ENCODE results near the gene MAN1C1. TPM values are rescaled to one million over a fixed set of nuclear protein-coding genes. Genes with fewer than 3 reads are reported as not detected.
"Not testable (repeated sequence)": the region's sequence is repeated elsewhere in the genome, so short reads cannot be mapped to it uniquely, and the experiment has no call there.

MAN1C1 gene
- polyA plus RNA-seq, 1 donor: 13.9 TPM

- DNase-seq: no peak
Measured at GRCh38 chr1:25580927-25581326, 35.7 kb upstream of the MAN1C1 start.

DNA sequence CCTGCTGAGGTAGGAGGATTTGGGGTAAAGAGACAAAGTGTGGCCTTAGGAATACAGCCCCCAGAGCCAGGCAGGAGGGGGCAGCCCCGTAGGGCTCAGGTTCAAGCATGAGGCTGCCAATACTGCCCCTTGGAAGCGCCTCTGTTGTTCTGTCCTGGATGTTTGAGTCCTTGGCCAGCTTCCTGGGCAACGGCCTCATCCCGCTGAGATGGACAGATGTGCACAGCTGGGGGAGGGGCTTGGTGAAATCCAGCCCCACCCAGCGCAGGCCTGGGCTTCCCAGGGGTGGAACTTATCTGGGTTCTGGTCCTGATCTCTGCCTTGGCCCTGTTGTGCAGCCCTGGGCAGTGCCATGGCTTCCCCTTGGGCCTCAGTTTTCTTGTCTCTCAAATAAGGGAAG, 34.8 kb upstream of the MAN1C1 start:
- no peak for DNase-seq

GRCh38 chr1:25583519-25584370, 32.8 kb upstream of the MAN1C1 start:
- no peak for DNase-seq

GRCh38 chr1:25586181-25586588, 30.4 kb upstream of the MAN1C1 start:
- no peak for DNase-seq

DNA sequence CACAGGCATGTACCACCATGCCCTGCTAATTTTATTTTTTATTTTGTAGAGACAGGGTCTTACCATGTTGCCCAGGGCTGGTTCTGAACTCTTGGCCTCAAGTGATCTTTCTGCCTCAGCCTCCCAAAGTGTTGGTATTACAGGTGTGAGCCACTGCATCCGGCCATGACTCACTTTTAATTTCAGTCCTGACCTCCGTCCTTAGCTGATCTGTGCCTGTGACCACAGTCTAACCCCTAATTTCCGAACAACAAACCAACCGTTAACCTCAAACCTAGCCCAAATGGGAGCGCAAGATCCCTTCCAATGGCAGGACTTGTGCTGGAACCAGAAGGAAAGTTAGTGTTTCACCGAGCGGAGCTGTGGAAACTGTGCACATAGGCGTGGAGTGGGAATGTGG, 29.3 kb upstream of the MAN1C1 start:
- no peak for DNase-seq

- not testable (repeated sequence) for DNase-seq
Measured at GRCh38 chr1:25588224-25588623, 28.4 kb upstream of the MAN1C1 start.

DNA sequence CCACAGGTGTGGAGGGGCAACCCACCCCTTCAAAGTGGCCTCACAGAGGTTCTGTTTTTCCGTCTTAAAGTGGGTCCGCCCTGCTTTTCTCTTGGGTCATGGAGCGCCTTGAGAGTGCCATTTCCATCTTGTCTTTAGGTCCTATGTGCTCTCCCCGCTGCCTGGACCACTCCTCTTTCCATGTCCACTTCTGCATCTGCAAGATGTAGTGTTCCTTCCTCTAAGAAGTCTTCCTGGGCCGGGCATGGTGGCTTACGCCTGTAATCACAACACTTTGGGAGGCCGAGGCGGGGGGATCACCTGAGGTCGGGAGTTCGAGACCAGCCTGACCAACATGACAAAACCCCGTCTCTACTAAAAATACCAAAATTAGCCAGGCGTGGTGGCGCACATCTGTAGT, 27.8 kb upstream of the MAN1C1 start:
- not testable (repeated sequence) for DNase-seq

DNA sequence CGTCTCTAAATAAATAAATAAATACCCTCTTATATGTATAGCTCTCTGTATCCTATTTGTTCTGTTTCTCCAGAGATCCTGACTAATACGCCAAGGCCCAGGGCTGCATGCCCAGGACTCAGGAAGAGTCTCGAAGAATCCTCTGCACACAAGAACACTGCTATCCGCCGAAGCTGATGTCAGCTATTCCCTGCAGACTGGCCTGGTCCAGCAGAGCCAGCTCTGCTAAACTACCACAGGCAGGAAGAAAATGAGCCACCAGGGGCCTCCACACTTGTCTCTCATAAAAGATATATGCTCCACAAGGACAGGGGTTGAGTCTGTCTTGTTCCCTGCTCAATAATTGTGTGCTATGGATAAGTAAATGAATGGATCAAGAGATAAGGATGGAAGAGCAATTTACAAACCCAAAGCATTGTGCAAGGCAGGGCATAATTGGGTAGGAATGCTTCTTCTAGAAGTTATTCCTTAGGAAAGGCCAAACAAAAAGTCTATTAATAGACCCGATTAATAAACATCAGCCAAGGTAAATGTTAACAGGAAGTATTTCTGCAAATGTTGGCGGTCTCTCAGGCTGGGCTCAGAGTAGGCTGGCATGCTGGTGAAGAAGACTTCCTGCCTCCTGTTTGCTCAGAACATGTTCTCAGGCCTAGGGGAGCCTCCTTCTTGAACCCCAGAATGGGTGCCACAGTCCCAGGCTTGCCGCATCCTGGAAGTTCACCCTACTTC, 26.3 kb upstream of the MAN1C1 start:
- no peak for DNase-seq

- DNase-seq: no peak
Measured at GRCh38 chr1:25593861-25594260, 22.7 kb upstream of the MAN1C1 start.

DNA sequence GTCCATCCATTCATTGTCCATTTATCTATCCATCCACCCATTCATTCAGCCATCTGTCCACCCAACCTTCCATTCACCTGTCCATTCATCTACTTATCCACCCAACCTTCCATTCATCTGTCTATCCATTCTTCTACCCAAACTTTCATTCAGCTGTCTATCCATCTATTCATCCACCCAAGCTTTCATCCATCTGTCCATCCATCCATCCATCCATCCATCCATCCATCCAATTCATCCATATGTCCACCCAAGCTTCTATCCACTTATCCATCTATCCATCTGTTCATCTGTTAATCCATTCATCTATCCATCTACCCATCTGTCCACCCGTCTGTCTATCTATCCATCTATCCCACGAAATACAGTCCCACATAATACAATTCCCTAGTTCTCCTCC, 21.6 kb upstream of the MAN1C1 start:
- no peak for DNase-seq

DNA sequence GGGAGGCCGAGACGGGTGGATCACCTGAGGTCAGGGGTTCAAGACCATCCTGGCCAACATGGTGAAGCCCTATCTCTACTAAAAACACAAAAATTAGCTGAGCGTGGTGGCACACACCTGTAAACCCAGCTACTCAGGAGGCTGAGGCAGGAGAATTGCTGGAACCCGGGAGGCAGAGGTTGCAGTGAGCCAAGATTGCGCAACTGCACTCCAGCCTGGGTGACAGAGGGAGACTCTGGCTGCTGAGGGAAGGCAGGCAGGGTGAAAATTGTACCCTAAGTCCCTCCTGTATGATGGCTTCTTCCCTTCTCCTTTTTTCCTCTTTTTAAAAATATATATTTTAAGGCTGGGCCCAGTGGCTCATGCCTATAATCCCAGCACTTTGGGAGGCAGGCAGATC, 19.9 kb upstream of the MAN1C1 start:
- not testable (repeated sequence) for DNase-seq

DNA sequence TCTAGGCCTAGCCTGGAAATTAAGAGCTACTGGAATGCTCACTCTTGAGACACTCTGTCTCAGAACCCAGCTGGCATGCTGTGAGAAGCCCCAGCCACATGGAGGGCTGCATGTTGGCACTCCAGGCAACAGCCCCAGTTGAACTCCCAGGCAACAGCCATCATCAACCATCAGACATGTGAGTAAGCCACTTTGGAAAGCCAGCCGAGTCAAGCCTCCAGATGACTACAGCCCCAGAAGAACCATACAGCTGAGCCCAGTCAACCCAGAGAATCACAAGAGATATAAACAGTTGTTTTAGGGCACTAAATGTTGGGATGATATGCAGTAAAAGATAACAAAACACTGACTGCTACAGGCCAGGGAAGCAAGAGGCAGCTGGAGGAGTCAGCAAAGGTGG, 17.7 kb upstream of the MAN1C1 start:
- DNase-seq: no peak

- DNase-seq: no peak
Measured at GRCh38 chr1:25599969-25600610, 16.5 kb upstream of the MAN1C1 start.

DNA sequence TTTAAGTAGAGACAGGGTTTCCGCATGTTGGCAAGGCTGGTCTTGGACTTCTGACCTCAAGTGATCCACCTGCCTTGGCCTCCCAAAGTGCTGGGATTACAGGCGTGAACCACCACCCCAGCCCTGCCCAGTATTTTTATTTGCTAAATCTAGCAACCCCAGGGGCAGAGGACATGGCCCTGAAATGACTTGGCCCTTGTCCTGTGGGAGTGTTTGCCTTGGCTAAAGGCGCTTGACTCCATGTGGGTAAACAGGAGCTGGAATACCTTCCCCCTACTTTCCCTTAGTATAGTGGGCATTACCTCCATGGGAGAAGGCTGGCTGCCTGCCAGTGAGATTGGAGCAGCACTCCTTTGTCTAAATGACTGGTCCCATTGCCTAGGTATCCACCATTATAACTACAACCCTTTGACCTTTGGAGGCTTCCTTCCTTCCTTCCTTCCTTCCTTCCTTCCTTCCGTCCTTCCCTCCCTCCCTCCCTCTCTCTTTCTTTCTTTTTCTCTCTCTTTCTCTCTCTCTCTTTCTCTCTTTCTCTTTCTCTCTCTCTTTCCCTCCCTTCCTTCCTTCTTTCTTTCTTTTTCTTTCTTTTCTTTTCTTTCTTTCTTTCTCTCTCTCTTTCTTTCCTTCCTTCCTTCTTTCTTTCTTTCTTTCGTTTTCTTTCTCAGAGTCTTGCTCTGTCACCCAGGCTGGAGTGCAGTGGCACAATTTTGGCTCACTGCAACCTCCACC, 15.5 kb upstream of the MAN1C1 start:
- not testable (repeated sequence) for DNase-seq

GRCh38 chr1:25603779-25604538, 12.6 kb upstream of the MAN1C1 start:
- DNase-seq: not testable (repeated sequence)

DNA sequence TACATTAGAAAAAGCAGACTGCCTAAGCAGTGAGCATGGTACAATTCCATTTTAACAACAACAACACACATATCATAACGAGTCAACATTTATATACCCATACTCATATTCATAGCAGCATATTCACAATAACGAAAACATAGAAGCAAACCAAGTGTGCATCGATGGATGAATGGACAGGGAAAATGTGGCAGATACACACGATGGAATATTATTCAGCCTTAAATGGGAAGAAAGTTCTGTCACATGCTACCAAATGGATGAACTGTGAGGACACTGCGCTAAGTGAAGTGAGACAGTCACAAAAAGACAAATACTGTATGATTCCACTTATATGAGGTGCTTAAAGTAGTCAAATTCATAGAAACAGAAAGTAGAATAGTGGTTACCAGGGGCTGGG, 9.5 kb upstream of the MAN1C1 start:
- no peak for DNase-seq

DNA sequence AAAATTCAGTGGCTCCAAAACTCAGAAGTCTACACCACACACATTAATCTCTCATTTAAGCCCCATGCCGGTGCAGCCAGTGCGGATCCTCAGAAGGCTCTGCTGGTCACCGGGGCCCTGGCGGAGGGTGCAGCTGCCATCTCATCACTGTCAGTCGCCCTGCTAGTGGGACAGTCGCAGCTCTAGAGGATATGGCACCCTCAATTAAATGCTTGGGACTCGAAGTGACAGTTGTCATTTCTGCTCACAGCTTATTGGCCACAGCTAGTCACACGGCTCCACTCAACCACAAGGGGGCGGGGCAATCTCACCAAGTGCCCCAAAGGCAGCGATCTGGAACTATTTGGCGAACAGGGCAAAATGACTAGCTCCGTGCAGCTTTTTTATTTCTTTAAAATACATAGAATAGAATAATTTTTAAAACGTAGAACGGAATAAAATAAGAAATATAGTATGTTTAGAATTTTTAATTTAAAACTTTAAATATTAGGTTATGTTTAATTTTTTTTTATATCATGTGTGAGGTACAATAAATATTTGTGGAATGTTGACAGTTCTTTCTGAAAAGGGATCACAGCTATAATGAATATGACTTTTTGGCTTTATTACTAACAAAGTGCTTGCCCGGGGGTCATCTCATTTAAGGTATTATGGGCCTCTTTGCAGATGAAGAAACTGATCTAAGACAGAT, 8.0 kb upstream of the MAN1C1 start:
- peak; percentile 74 for DNase-seq

DNA sequence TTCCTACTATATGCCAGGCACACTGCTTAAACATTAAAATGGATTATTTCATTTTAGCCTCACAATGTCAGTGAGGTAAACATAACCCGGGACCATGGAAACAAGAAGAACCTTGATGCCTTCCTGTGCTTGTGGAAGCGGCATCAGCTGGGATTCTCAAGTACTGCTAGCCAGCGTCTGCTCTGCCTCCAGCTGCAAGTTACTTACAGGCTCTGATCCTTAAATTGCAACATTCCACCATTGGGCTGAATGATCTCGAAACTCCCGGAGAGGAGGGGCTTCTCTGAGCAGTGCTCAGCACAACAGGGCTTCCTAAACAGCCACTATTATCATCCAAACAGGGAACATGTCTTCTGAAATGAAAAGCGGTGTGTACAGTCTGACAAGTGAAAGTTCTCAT, 6.7 kb upstream of the MAN1C1 start:
- no peak for DNase-seq

GRCh38 chr1:25610822-25611630, 5.6 kb upstream of the MAN1C1 start:
- no peak for DNase-seq

DNA sequence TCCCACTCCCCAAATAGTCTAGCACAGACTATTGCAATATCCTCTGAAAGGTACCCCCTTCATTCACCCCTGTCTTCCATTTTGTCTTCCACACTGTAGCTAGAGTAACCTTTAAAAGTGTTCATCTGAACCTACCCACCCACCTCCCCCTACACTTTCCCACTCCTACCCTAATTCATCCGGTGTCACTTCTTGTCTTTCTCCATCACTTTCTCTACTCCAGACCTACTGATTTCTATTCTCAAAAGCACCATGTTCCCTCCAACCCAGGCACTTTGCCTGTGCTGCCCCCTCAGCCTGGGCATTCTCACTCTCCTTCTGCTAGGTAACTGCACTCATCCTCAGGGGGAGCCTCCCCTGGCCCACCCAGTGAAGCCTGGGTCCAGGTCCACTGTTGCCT, 4.7 kb upstream of the MAN1C1 start:
- DNase-seq: no peak

Measured in left kidney (tissue), 2 donors.